Peyer's patch (tissue), 4 donors: ENCODE results near the gene KAZN.

Experiments
- CTCF ChIP-seq, 6 experiments: fragments of 450-650 bp in 4 of 6; fragments of 200-600 bp in 2 of 6; sonication (generic) in 1 of 6; IDR thresholded peaks; one replicate each; pipeline ENCODE4 v1.5.1; 2017 to 2019; ENCODE audit warnings: antibody characterized with exemption in 6 of 6, mild to moderate bottlenecking in 3 of 6, moderate library complexity in 1 of 6
- POLR2A ChIP-seq, 2 donors: fragments of 450-650 bp; IDR thresholded peaks; one replicate each; pipeline ENCODE4 v1.5.1; 2017; ENCODE audit warnings: antibody characterized with exemption in 2 of 2, mild to moderate bottlenecking in 2 of 2, moderate library complexity in 2 of 2

DNA sequence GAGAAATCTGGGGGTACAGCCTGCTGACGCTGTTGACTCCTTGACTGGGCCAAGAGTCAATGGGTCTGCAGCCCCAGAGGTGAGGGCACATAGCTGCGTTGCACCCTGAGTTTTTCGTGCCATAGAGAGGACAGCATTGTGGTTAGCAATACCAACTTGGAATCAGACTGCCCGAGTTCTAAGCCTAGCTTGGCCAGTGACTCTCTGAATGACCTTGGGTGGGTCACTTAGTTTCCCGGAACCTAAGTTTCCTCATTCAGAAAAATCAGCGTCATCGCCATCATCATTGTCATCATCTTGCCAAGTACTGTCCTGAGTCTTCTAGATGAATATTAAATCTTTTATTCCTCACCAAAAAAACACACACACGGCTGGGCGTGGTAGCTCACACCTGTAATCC, 403.8 kb downstream of the KAZN start:
- TF ChIP-seq POLR2A (IDR thresholded peaks at IDR 0.05): no peak
- TF ChIP-seq CTCF (IDR thresholded peaks at IDR 0.05): no peak
